Stimulated activated CD4-positive, alpha-beta T cell treated with anti-CD3 and anti-CD28 coated beads, Interleukin-12 subunit alpha, Interleukin-12 subunit beta, amount 100 ng/mL, for 4 hours (primary cell): ENCODE data around the gene SEPTIN8.
A peak's percentile ranks its signal among the peaks of the same experiment; 100 is the strongest.

Source experiments
- DNase-seq: peaks from one replicate; pipeline ENCODE4 v3.0.0-alpha.2; 2020

Gene SEPTIN8

DNA sequence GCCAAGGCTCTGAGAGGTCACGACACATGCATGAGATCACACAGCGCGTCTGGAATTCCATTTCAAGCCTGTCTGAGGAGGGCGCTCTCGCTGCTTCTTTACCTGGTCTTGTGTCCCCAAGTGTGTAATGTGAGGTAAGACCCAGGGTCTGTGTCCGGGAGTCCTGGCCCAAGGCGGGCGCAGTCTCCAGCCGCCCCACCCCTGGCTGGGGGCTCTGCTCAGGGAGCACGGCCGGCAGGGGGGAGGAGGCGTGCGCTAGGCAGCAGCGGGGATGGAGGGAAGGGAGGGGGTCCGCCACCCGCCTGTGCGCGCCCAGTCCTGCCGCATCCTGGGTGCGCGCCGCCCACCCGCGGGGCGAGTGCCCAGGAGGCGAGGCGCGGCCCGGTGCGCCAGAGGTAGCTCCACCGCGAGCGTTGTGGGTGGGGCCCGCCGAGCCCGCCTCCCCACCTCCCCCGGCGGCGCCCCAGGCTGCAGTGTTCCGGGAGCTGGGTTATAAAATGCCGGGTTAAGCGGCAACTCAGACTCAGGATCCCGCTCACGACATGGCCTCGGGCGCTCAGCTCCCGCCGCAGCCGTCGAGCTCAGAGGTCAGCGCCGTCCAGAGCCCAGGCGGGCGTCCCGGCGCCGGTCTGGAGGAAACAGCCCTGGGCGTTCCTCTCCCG is 30.0 kb downstream of the SEPTIN8 start, which contains the start of gene CCNI2:
CCNI2 (plus strand) TSS at position 473 of the 662 bp plus-strand sequence; CDS start at position 543, 70 bp downstream.
- DNase-seq: peak; percentile 68

DNA sequence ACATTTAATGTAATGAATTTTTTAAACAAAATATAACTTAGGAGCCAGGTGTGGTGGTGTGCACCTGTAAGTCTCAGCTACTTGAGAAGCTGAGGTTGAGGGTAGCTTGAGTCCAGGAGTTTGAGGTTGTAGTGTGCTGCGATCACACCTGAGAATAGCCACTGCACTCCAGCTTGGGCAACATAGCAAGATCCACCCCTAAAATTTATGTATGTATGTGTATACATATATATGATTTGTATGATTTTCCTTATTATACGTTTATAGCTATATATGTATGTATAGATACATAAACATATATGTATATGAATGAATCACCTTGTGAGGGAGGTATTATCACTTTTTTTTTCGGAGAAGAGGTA is 30.5 kb downstream of the SEPTIN8 start:
- DNase-seq: no peak

DNA sequence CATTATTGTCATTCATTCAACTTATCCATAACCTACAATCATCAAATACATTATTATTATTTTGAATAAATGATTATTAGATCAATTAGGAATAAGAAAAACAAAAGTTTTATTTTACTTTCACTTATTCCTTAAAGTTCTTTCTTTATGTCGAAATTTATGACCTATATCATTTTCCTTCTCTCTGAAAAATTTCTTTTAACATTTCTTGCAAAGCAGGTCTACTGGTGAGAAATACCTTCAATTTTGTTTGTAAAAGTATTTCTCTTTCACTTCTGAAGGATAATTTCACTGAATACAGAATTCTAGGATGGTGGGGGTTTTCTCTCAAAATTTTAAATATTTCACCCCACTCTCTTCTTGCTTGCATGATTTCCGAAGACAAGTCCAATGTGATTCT is 32.4 kb downstream of the SEPTIN8 start:
- DNase-seq: no peak

DNA sequence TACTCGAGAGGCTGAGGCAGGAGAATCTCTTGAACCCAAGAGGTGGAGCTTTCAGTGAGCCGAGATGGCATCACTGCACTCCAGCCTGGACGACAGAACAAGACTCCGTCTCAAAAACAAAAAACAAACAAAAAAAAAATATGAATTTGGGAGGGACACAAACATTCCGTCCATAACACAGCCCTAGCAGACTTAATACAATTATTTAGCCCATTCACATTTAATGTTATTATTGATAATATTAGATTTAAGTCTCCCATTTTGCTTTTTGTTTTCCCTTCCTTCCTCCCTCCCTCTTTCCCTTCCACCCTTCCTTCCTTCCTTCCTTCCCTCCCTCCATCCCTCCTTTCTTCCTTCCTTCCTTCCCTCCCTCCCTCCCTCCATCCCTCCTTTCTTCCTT is 34.4 kb downstream of the SEPTIN8 start:
- no peak for DNase-seq

DNA sequence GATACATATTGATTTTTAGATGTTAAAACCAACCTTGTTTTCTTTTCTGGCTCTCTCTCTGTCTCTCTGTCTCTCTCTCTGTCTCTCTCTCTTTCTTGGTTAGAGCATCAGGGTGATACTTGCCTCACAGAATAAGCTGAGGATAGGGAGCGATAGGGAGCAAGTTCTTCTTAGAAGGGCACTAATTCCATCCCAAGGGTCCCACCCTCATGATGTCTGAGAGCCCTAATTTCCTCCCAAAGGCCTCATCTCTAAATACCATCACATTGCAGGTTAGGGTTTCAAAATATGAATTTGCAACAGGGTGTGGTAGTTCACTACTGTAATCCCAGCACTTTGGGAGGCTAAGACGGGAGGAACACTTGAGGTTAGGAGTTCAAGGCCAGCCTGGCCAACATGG is 34.9 kb downstream of the SEPTIN8 start:
- no peak for DNase-seq

DNA sequence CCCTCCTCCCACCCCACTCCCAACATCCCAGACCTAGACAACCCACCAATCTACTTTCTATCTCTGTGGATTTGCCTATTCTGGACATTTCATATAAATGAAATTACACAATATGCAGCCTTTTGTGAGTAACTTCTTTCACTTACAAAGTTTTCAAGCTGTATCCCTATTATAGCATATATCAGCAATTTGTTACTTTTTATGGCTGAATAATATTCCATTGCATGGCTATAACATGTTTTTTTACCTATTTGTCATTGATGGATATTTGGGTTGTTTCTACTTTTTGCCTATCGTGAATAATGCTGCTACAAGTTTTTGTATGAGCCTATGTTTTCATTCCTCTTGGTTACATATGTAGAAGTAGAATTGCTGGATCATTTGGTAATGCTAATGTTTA is 37.8 kb downstream of the SEPTIN8 start:
- DNase-seq: no peak

DNA sequence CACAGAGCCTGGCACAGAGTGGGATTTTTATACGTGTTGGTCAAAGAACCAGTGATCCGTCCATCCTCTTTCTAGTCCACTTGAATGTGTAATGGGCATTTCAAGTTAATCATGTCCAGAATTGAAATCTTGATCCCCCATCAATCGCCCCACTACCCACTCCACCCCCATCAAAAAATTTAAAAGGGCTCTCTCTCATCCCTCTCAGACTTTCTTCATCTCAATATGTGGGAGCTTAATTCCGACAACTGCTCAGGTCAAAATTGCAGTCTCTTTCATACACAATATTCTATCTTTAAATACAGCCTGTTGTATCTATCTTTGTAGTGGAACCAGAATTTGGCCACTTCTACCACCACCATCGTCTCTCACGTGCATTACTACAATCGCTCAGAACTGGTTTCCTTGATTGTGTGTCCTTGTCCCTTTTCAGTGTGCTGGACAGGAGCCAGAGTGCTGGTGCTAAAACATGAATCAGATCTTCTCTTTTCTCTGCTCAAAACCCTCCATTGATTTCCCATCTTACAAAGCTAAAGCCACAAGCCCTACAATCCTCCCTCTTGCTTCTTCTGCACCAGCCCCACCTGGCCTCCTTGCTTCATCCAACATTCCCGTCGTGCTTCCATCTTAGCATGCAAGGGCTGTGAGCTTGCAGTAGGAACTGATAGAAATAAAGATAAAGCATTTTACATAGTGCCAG is 38.9 kb downstream of the SEPTIN8 start:
- DNase-seq: no peak

DNA sequence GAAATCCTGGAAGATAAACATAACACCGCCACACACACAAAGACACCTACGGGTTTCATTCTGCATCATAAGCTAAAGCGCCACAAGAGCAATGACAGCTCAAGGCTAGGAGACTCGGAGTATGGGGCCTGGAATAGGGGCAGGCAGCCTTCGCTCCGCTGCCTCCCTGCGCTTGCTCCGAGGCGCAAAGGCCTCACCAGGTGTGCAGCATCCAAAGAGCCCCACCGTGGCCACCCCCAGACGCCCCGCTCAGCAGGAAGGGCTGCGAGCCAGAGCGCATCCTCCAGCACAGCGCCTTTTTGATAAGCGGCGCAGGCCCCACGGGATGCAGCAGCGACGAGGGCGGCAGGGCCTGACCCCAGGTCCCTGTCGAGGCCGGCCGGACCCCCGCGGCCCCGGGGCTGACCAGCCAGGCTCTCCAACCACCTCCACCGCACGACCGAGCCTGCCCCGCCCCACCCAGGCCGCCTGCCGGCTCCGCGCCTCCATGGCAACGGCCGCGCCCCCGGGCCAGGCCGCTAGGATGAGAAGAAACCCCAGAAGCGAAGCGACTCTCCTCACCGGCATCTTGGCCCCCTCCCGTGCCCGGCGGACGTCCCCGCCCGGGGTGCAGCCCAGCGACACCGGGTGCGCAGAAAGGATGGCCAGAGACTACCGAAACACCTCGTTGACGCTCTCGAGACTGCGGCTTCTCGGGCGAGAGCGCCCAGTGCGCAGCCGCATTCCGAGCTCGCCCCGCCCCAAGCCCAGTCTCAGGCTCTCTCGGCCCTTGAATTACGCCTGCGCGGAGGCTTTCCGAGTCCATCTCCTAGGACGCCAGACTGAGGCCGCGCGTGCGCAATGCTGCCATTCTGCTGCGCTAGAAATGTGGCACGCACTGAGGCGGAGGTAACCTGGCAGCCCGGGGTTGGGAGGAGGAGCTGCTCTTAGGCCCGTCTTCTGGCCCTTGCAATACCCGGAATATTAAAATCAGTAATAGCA is 39.9 kb downstream of the SEPTIN8 start, which contains the start of gene KIF3A:
KIF3A (minus strand) TSS at position 694 of the 981 bp plus-strand sequence; CDS start at position 567, 127 bp downstream.
- peak; percentile 99 for DNase-seq

DNA sequence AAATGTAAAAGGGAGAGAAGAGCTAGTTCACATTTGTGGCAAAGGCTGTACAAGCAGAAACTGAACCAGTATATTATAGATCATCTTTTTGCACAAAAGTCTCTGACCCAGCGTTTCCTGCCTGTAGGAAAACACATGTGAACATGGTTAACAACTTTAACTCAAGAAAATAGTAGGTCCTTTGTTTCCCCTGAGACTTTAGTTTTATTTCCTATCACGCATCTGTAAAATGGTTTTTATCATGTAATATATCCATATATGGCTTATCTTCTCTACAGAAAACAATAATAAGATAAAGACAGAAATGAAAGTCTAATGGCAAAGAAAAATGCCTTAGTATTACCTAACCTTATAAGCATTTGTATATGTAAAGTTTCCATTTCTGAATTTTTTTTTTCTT is 42.4 kb downstream of the SEPTIN8 start:
- DNase-seq: no peak

DNA sequence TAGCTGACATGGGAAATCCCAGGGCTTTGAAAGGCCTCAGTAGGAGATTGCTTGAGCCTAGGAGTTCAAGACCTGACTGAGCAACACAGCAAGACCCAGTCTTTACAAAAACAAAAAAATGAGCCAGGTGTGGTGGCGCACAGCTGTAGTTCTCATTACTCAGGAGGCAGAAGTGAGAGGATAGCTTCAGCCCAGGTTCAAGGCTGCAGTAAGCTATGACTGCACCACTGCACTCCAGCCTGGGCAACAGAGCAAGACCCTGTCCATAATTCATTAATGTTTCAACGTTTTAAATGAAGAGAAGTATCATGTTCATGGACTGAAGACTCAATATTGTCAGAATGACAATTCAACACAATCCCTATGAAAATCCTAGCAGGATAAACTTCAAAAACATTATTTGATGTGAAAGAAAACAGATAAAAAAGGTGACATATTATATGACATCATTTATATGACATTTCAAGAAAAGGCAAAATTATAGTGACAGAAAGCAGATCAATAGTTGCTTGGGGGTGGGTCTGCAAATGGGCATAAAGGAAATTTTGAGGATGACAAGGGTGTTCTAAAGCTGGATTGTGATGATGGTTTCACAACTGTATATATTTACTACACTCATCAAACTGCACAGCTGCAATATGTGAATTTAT is 43.4 kb downstream of the SEPTIN8 start:
- no peak for DNase-seq

DNA sequence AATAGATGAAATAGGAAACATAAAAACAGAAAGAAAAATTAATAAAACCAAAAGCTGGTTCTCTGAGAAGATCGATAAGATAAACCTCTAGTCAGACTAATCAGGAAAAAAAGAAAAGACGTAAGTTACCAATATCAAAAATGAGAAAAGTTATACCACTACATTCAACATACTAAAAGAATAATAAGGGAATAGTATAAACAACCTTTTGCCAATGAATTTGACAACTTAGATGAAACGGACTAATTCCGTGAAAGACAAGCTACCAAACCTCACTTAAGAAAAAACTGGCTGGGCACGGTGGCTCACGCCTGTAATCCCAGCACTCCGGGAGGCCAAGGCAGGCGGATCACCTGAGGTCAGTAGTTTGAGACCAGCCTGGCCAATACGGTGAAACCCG is 47.1 kb downstream of the SEPTIN8 start:
- DNase-seq: no peak

DNA sequence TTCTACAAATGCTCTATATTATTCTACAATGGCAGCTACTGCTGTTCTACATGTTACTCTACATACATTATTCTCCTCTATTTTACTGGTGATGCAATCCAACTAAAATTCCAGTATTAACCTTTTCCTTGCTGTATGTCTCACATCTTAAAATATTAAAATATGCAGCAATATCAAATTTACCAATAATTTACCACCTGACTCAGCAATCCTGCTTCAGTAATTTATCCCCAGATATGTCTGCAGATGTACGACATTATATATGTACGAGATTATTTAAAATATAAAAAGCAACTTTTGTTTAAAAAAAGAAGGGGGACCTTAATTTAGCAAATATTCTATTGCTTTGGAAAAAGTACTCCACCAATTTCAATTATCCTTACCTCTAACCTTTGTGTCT is 51.3 kb downstream of the SEPTIN8 start:
- no peak for DNase-seq

DNA sequence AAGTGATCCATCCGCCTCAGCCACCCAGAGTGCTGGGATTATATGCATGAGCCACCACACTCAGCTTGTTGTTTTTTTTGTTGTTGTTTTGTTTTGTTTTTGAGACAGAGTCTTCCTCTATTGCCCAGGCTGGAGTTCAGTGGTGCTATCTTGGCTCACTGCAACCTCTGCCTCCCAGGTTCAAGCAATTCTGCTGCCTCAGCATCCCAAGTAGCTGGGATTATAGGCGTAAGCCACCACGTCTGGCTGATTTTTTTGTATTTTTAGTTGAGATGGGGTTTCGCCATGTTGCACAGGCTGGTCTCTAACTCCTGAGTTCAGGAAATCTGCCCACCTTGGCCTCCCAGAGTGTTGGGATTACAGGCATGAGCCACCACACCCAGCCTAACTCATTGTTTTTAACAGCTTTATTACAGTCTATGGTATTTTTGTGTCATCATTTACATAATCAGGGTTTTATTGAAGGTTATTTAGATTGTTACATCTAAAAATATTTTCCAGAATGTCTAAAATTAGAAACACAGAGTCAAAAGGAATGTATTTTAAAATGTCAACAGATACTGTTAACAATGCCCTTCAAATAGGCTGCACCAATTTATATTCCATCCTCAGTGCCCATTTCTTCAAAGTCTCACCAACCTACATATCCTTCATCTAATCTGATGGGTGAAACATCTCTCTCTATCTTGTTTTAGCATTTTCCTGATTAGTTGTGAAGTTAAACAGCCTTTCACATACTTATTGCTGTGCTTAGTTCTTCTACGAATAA is 58.3 kb downstream of the SEPTIN8 start:
- no peak for DNase-seq

DNA sequence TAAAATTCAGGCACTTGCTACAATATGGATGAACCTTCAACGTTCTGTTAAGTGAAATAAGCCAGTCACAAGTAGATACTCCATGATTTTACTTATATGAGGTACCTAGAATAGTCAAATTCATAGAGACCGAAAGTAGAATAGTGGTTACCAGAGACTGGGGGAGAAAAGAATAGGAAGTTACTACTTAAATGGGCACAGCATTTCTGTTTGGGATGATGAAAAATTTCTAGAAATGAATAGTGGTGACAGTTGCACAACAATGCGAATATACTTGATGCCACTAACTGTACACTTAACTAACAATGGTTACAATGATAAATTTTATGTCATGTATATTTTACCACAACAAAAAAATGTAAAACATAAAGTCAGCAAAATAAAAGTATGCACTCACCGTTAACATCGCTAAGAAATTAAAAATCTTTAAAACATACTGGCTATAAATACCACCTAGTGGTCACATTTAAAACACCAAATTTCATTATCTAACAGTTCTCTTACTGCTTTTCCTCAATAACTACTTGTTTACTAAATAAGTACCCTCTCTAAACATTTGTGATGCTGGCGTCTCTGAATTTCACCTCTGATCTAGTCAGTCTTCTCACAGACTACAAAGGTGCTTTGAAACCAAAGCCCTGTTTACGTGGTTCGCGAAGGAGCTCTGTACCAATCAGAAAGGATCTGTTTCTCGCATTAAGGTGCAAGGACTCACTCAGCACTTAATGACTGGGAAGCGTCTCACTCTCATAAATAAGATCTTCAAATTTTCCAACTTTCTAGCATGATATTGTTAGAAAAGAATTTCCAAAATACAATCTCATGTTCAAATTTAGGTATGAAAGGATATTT is 62.4 kb downstream of the SEPTIN8 start:
- no peak for DNase-seq

DNA sequence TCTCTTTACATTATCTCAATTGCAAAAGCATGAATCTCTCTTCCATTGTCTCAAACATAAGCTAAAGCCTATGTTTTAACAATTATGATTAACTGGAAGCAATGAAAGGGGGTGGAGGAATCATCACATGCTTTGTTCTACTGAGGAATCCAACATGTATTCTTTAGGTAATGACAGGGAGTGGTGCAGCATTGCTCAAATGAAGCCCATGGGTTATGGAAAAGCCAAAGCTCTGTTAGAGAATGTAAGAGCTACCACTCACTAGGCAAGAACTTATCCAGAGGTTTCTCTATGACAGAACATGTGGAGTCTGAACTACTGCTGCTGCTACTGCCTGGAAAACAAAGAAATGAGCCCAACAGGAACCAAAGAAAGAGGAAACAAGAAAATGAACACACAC is 68.4 kb downstream of the SEPTIN8 start:
- no peak for DNase-seq

DNA sequence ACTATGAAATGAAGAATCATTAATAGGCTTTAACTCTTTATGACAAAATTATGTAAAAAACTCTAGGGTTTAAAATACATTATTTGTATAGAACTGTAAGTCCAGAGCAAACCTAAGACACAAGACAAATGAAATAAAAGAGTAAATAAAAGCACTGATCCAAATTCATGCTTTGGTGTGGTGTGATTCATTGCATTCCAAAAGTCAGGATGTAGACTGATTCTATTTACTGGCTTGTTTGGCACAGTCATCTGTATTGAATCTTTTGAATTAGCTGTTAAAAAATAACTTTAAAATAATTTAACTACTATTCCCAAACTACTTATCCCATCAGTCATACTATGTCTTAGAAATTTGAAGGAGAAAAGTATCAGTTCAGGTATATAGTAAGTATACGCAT is 72.2 kb downstream of the SEPTIN8 start:
- no peak for DNase-seq
